Endothelial cell (in vitro differentiated cells): ENCODE results near the gene TNFSF15. TPM values are rescaled to one million over a fixed set of nuclear protein-coding genes. Genes with fewer than 3 reads are reported as not detected.

ENCODE experiments used
- DNase-seq: peaks from one replicate; pipeline ENCODE4 v3.0.0; 2021; ENCODE audit warnings: low spot score
- H3K27ac Mint-ChIP-seq: one replicate; pipeline ENCODE4 v1.8.0; 2021; ENCODE audit warnings: mixed read lengths, inconsistent platforms; ENCODE audit not compliant: unreplicated experiment
- H3K27me3 Mint-ChIP-seq: one replicate; pipeline ENCODE4 v1.8.0; 2021; ENCODE audit warnings: mild to moderate bottlenecking, moderate library complexity, mixed read lengths, inconsistent platforms; ENCODE audit not compliant: unreplicated experiment
- H3K36me3 Mint-ChIP-seq: one replicate; pipeline ENCODE4 v1.8.0; 2021; ENCODE audit warnings: mild to moderate bottlenecking, low read depth, mixed read lengths, inconsistent platforms; ENCODE audit not compliant: unreplicated experiment
- H3K4me1 Mint-ChIP-seq: one replicate; pipeline ENCODE4 v1.8.0; 2021; ENCODE audit warnings: mild to moderate bottlenecking, mixed read lengths, inconsistent platforms; ENCODE audit not compliant: unreplicated experiment
- H3K4me3 Mint-ChIP-seq: one replicate; pipeline ENCODE4 v1.8.0; 2021; ENCODE audit warnings: mild to moderate bottlenecking, mixed read lengths, inconsistent platforms; ENCODE audit not compliant: unreplicated experiment
- H3K9me3 Mint-ChIP-seq: one replicate; pipeline ENCODE4 v1.8.0; 2021; ENCODE audit warnings: mixed read lengths, inconsistent platforms; ENCODE audit not compliant: unreplicated experiment
- CTCF ChIP-seq: fragments of 200-600 bp; sonication (generic); IDR thresholded peaks from one replicate; pipeline ENCODE4 v1.5.0; 2021; ENCODE audit warnings: antibody characterized with exemption; ENCODE audit not compliant: unreplicated experiment
- total RNA-seq: library from RNA; stranded (reverse); fragmentation: NEBNext Ultra II Directional; extraction: Animal tissue kit (Norgen Biotek cat#: 25700); gene quantifications from one replicate; pipeline ENCODE4 v1.2.1, GENCODE V29; 2021; ENCODE audit not compliant: unreplicated experiment

Gene TNFSF15
- total RNA-seq, 1 donor from 2014 or later = not detected

DNA sequence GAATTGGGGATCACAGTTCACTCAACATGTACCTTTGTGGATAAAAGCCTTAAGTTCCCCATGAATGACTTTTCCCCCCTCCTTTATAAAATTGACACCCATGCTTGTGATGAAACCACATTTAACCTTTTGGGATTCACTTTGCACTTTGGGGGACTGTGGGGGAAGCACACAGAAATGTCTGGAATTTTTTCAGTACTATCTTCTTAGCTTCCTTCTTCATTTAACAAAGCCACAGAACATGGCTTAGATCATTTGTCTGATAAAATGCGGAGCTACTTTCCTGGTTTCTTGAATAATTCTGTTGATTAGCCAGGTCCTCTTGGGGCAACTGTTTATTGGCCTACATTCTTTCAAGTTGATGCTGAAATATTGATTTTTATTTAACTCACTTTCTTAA lies 29.9 kb downstream of the TNFSF15 start:
- no peak overlapping the region for H3K4me3 Mint-ChIP-seq
- H3K9me3 Mint-ChIP-seq = no peaks in the 10 kb centered on the region
- H3K4me1 Mint-ChIP-seq = no peaks in the 10 kb centered on the region
- DNase-seq = no peak
- no peaks in the 10 kb centered on the region for H3K27me3 Mint-ChIP-seq
- TF ChIP-seq CTCF = no peak
- H3K27ac Mint-ChIP-seq = no peak overlapping the region
- H3K36me3 Mint-ChIP-seq = no peaks in the 10 kb centered on the region

DNA sequence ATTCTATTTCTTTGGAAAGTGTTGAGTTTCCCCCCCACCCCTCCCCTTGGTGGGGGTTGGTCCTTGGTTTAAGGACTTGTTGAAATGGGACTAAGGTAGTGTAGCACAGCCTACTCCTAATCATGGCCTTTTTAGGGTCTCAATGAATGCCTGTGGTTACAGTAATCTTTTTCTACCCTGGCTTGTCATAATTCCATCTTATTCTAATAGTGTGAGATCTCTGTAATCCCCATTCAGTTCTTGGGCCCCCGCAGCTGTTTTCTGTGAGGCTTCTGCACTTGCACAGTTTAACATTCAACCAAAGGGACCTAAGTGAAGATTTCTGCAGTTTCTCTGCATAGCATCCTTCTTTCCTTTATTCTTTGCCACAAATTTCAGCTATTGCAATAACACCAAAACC lies 30.7 kb downstream of the TNFSF15 start:
- Mint-ChIP-seq H3K27me3 (no peaks in the 10 kb centered on the region), H3K27ac (no peak overlapping the region), H3K4me3 (no peak overlapping the region), H3K36me3 (no peaks in the 10 kb centered on the region), H3K4me1 (no peaks in the 10 kb centered on the region), H3K9me3 (no peaks in the 10 kb centered on the region)
- DNase-seq = no peak
- TF ChIP-seq CTCF = no peak

DNA sequence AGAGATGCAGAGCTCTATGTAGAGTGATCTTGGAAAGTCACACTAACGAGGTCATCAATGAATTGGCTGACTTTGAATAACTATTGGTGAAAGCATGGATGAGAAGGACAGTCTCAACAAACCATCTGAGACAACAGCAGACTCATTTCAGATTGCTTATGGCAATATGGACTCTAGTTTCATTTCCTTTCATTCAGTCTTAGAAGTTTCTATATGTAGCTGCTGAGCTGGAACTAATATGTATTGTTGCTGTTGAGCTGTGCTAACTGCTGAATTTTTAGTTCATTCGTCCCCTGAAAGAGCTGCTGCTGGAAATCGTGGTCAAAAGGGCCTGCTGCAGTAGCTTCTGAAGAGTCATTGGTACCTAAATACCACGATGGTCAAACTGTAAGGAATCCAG lies 31.3 kb downstream of the TNFSF15 start:
- Mint-ChIP-seq H3K27me3 (no peaks in the 10 kb centered on the region), H3K9me3 (no peaks in the 10 kb centered on the region), H3K36me3 (no peaks in the 10 kb centered on the region), H3K4me3 (no peak overlapping the region), H3K4me1 (no peaks in the 10 kb centered on the region), H3K27ac (no peak overlapping the region)
- DNase-seq = no peak
- TF ChIP-seq CTCF = no peak

- no peak for DNase-seq
- H3K27ac Mint-ChIP-seq = no peak overlapping the region
- H3K4me1 Mint-ChIP-seq = no peaks in the 10 kb centered on the region
- H3K9me3 Mint-ChIP-seq = no peaks in the 10 kb centered on the region
- H3K27me3 Mint-ChIP-seq = no peaks in the 10 kb centered on the region
- no peak overlapping the region for H3K4me3 Mint-ChIP-seq
- no peak for TF ChIP-seq CTCF
- no peaks in the 10 kb centered on the region for H3K36me3 Mint-ChIP-seq
These were observed 34.0 kb downstream of the TNFSF15 start for GRCh38 chr9:114771889-114772288.

DNA sequence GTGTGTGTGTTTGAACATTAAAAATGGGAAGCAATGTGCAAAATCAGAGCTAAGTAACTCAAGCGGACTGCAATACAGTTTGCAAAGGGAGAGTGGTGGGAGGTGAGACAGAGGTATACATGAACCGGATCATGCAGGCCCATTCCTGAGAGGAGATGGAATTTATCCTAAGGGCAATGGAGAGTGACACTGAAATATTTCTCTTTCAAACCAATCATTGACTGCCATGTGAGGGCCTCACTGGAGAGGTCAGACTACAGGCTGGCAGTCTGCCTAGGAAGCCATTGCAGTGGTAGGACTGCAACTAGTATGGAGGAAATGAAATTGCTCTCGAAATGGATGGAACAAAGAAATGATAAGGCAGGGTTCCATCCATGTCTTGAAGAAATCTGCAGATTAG lies 34.8 kb downstream of the TNFSF15 start:
- H3K4me1 Mint-ChIP-seq = no peaks in the 10 kb centered on the region
- DNase-seq = no peak
- H3K27ac Mint-ChIP-seq = no peak overlapping the region
- no peaks in the 10 kb centered on the region for H3K27me3 Mint-ChIP-seq
- H3K9me3 Mint-ChIP-seq = no peaks in the 10 kb centered on the region
- no peak overlapping the region for H3K4me3 Mint-ChIP-seq
- TF ChIP-seq CTCF = no peak
- no peaks in the 10 kb centered on the region for H3K36me3 Mint-ChIP-seq
